Adipocyte (in vitro differentiated cells): ENCODE measurements around the gene UGT1A6.

ENCODE experiments used
- DNase-seq: peaks from one replicate; pipeline ENCODE4 v3.0.0-alpha.2; 2015; ENCODE audit warnings: low read depth
- H3K27me3 ChIP-seq: replicated peaks from 2 replicates; pipeline ENCODE4 v1.7.0; 2013; ENCODE audit warnings: mild to moderate bottlenecking, low read length, moderate library complexity; ENCODE audit not compliant: control insufficient read depth, insufficient read depth
- H3K36me3 ChIP-seq: 2 replicates; pipeline ENCODE4 v1.7.0; 2013; ENCODE audit warnings: low read length, mild to moderate bottlenecking, moderate library complexity; ENCODE audit not compliant: control insufficient read depth, insufficient read depth, severe bottlenecking
- H3K4me1 ChIP-seq: 2 replicates; pipeline ENCODE4 v1.7.0; 2013; ENCODE audit warnings: mild to moderate bottlenecking, low read length, moderate library complexity; ENCODE audit not compliant: control insufficient read depth, insufficient read depth
- H3K4me3 ChIP-seq: 2 replicates; pipeline ENCODE4 v1.7.0; 2013; ENCODE audit warnings: mild to moderate bottlenecking, low read length, moderate library complexity
- H3K9ac ChIP-seq: 2 replicates; pipeline ENCODE4 v1.7.0; 2013; ENCODE audit warnings: mild to moderate bottlenecking, low read length, moderate library complexity
- H3K9me3 ChIP-seq: 2 replicates; pipeline ENCODE4 v1.7.0; 2013; ENCODE audit warnings: mild to moderate bottlenecking, low read length, moderate library complexity; ENCODE audit not compliant: control insufficient read depth

The UGT1A6 gene

DNA sequence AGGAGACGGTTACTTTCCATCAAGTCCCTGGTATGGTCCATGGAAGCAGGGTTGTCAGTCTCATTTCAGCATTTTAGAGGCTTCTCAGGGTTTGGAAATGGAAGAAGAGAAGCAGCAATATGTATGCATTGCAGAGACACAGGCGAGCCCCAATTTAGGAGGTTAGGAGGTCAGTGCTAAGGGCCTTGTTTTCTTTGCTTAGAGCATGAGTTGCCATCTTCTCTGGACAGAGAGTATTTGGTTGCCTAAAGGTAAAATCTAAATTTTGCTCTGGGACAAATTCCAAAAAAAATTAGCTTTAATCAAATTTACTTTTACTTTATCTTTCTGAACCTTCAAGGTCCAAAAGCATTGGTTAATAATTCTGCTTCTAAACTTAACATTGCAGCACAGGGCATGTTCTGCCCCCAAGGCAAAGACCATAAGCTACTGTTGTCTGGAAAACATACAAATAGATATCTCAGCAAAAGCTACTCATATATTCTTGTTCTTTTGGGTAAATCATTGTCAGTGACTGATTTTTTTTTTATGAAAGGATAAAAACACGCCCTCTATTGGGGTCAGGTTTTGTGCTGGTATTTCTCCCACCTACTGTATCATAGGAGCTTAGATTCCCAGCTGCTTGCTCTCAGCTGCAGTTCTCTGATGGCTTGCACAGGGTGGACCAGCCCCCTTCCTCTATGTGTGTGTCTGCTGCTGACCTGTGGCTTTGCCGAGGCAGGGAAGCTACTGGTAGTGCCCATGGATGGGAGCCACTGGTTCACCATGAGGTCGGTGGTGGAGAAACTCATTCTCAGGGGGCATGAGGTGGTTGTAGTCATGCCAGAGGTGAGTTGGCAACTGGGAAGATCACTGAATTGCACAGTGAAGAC, 21.2 kb upstream of the UGT1A6 start, which contains the start of gene UGT1A9:
Gene UGT1A9, plus strand, starts transcription at position 609 of the 872 bp plus-strand sequence. Its CDS starts 37 bp downstream, at position 646.
- no peaks in the 10 kb centered on the region for H3K4me1 ChIP-seq
- H3K4me3 ChIP-seq = no peak within 1 kb of the TSS
- H3K27me3 ChIP-seq = no peaks in the 10 kb centered on the region
- no peak for DNase-seq
- no peaks in the 10 kb centered on the region for H3K9me3 ChIP-seq
- no peaks in the 10 kb centered on the region for H3K36me3 ChIP-seq
- no peak within 1 kb of the TSS for H3K9ac ChIP-seq

DNA sequence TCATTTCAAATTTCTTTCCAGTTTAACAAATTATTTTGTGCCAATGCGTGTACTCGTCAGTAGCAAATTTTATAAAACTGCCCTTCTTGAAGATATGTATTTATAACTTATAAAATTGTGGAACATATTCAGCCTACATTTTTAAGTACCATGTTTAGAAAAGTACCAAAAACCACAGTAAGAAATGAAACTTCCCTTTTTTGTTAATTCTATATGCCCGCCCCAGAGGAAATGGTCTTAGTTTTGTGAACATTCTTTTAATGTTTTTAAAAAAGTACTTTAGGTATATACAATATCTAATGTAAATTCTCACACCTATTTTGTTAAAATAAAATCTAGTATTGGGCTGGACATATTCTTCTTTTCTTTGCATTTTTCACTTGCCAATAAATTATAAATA, 19.8 kb upstream of the UGT1A6 start:
- Histone ChIP-seq H3K9ac (no peak overlapping the region), H3K4me3 (no peak overlapping the region), H3K4me1 (no peaks in the 10 kb centered on the region), H3K9me3 (no peaks in the 10 kb centered on the region), H3K36me3 (no peaks in the 10 kb centered on the region), H3K27me3 (no peaks in the 10 kb centered on the region)
- DNase-seq = no peak

DNA sequence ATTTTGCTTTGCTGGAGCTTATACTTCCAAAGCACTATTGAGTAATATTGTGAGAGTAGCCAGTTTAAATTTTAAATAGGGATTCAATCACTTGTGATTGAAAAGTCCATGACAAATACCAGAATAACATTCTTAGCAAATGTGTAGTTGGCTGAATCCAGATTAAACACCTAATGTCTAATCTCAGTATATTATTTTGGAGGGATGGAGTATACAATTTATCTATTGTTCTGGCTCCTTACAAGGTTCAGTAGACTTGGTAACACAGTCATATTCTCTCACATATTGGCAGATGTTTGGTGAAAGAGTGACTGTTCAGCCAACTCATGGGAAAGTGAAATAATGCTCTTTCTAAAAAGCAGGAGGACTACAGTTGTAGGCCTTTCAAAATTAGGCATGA, 18.8 kb upstream of the UGT1A6 start:
- no peak overlapping the region for H3K9ac ChIP-seq
- no peaks in the 10 kb centered on the region for H3K27me3 ChIP-seq
- H3K4me3 ChIP-seq = no peak overlapping the region
- H3K9me3 ChIP-seq = no peaks in the 10 kb centered on the region
- no peaks in the 10 kb centered on the region for H3K4me1 ChIP-seq
- DNase-seq = no peak
- no peaks in the 10 kb centered on the region for H3K36me3 ChIP-seq

DNA sequence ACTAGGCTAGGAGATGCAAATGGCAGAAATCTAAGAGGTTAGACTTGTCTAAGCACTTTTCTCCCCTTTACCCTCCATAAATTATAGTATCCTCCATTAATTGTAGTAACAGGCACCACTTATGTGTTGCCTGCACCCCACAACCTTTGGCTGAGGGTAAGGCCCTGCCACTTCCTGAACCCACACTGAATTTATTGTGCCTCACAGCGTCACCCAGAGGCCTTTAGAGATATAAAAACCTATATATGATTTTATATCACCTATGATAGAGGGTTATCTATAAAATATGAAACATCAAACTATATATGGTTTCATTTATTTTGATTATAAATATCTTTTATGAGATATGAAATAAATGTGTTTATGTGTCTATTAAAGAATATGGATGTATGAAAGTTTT, 18.4 kb upstream of the UGT1A6 start:
- no peak for DNase-seq
- Histone ChIP-seq H3K4me3 (no peak overlapping the region), H3K27me3 (peaks cover 3% of the 10 kb centered on the region), H3K9me3 (no peaks in the 10 kb centered on the region), H3K36me3 (no peaks in the 10 kb centered on the region), H3K9ac (no peak overlapping the region), H3K4me1 (no peaks in the 10 kb centered on the region)

DNA sequence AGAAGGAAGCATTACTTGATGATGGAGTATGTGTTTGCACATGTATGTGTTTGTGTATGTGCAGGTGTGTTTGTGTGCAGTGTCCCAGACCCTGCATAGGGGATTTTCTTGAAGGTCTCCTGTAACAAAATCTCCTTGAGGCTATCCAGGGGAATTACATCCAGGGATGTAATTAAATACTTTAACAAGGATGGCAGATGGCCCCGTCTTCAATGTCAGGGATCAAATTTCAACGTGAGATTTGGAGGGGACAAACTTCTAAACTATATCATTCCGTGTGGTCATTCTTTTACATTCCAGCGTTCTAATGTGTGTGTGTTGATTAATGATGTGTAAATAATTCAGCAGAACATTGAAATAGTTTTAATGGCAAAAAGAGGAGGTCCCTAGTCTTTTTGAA, 17.7 kb upstream of the UGT1A6 start:
- H3K9me3 ChIP-seq = no peaks in the 10 kb centered on the region
- H3K36me3 ChIP-seq = no peaks in the 10 kb centered on the region
- no peak overlapping the region for H3K9ac ChIP-seq
- H3K27me3 ChIP-seq = peaks cover 5% of the 10 kb centered on the region
- DNase-seq = no peak
- no peaks in the 10 kb centered on the region for H3K4me1 ChIP-seq
- no peak overlapping the region for H3K4me3 ChIP-seq

DNA sequence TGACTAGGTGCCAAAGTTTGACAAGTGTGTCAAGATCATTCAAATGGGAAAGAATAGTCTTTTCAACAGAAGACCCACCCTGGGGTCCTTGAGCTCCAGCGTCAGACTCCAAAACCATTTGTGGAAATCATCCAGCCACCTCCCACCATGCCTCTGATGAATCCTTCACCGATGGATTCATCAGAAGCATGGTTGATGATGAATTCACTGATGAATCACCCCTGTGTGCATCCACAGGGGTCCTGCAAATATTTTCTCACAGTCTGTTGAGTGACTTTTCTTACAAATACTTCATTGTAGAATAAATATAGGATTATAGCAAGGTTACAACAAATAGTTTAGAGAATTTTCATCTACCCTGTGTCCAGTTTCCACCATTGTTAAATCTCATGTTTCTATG, 16.6 kb upstream of the UGT1A6 start:
- Histone ChIP-seq H3K36me3 (no peaks in the 10 kb centered on the region), H3K9ac (no peak overlapping the region), H3K27me3 (peaks cover 5% of the 10 kb centered on the region), H3K9me3 (no peaks in the 10 kb centered on the region), H3K4me3 (no peak overlapping the region), H3K4me1 (no peaks in the 10 kb centered on the region)
- no peak for DNase-seq

DNA sequence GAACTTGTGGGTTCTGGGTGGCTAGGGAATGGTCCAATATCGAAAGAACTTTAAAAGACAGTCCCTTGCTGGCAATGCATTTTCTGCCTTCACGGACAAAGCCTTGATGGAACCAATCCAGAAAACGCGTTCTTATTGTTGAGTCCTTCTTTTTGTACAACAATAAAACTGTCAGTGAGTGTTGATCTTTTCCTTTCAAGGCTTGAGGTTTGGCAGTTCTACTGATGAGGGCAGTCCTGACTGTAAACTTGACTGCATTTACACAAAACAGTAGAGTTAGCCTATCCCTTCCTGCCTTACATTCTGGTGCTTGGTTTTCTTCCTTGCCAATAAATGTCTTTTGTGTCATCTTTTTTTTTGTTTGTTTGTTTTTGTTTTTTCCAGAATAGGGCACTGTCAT, 13.5 kb upstream of the UGT1A6 start:
- no peaks in the 10 kb centered on the region for H3K36me3 ChIP-seq
- H3K4me3 ChIP-seq = no peak overlapping the region
- H3K4me1 ChIP-seq = no peaks in the 10 kb centered on the region
- peaks cover 5% of the 10 kb centered on the region for H3K27me3 ChIP-seq
- no peak overlapping the region for H3K9ac ChIP-seq
- DNase-seq = no peak
- H3K9me3 ChIP-seq = no peaks in the 10 kb centered on the region

DNA sequence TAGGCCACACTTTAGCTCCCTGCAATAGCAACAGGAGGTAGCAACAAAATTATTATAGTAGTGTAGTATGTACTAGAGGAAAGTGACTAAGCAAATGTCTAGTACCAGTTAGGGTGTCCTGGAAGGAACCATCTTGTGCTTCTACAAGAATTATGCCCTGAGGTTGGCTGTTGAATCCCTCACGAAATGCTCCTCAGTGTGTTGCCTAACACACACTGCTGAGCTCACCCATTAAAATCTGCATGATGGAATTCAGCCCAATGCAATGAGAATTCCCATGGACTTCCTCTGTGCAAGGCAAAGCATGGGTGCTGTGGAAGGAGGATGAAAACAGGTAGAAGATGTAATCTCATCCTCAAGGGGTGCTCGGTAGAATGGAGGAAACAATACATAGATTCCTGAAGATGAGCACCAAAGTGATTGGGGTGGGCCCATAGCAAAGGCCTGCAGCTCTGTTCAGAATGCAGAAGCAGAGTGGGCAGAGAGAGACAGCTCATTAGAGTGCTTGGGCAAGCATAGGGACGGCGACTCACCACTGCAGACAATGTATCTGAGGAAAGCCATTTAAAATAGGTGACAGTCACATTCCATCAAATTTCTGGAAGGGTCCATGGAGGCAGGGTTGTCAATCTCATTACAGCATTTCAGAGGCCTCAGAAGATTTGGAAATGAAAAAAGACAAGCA, 12.2 kb upstream of the UGT1A6 start:
- Histone ChIP-seq H3K36me3 (no peaks in the 10 kb centered on the region), H3K9ac (no peak overlapping the region), H3K4me3 (no peak overlapping the region), H3K27me3 (peaks cover 5% of the 10 kb centered on the region), H3K9me3 (no peaks in the 10 kb centered on the region), H3K4me1 (no peaks in the 10 kb centered on the region)
- DNase-seq = no peak

DNA sequence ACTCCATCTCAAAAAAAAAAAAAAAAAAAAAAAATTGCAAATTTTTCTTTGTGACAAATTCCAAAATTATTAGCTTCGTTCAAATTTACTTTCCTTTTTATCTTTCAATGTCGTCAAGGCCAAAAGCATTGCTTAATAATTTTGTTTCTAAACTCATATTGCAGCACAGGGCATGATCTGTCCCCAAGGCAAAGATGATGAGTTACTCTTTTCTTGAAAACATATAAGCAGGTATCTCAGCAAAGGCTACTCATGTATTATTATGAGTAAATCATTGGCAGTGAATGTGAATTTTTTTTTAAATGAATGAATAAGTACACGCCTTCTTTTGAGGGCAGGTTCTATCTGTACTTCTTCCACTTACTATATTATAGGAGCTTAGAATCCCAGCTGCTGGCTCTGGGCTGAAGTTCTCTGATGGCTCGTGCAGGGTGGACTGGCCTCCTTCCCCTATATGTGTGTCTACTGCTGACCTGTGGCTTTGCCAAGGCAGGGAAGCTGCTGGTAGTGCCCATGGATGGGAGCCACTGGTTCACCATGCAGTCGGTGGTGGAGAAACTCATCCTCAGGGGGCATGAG, 11.1 kb upstream of the UGT1A6 start, which contains the start of gene UGT1A7:
Gene UGT1A7, plus strand, starts transcription at position 381 of the 579 bp plus-strand sequence. Its CDS starts 37 bp downstream, at position 418.
- Histone ChIP-seq H3K36me3 (no peaks in the 10 kb centered on the region), H3K4me1 (no peaks in the 10 kb centered on the region), H3K9ac (no peak within 1 kb of the TSS), H3K27me3 (peaks cover 5% of the 10 kb centered on the region), H3K4me3 (no peak within 1 kb of the TSS), H3K9me3 (no peaks in the 10 kb centered on the region)
- DNase-seq = no peak

DNA sequence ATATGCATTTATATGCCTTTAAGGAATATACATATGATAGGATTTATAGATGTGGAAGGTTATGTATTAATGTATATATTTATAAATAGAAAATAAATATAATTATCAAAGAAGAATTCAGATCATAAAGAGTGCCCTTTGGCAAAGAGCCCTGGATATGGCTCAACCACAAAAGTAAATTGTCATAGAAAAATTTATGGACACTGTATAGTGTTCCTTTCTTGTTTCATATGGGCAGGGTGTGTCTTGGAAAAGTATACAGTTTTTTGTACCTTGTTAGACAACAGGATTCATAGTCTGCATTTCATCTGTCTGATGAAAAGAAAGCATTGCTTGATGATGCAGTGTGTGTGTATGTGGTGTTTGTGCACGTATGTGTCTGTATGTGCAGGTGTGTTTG, 8.1 kb upstream of the UGT1A6 start:
- no peak overlapping the region for H3K4me3 ChIP-seq
- H3K27me3 ChIP-seq = no peaks in the 10 kb centered on the region
- H3K9ac ChIP-seq = no peak overlapping the region
- H3K4me1 ChIP-seq = no peaks in the 10 kb centered on the region
- no peak for DNase-seq
- H3K9me3 ChIP-seq = no peaks in the 10 kb centered on the region
- H3K36me3 ChIP-seq = no peaks in the 10 kb centered on the region

DNA sequence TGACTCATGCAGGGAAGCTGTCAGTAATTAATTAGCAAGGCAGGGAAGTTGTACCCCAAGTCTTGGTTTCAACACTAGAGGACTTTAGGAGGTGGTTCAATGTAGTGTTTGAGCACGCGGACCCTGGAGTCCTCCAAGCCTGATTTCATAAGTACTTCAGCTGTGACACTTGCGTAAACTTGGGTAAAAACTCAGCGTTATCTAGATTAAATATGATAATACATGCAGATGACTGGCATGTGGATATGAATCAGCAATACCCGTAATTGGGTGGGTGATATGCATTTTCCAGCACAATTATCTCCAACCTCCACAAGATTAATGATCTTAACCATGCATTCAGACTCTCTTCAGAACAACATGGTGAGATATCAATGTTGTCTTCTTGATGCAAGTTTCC, 5.8 kb upstream of the UGT1A6 start:
- Histone ChIP-seq H3K4me1 (peaks cover 6% of the 10 kb centered on the region), H3K9me3 (no peaks in the 10 kb centered on the region), H3K27me3 (peaks cover 6% of the 10 kb centered on the region), H3K4me3 (no peak overlapping the region), H3K9ac (no peak overlapping the region), H3K36me3 (no peaks in the 10 kb centered on the region)
- DNase-seq = no peak
